Activated naive CD4-positive, alpha-beta T cell treated with anti-CD3 and anti-CD28 coated beads, Interleukin-2, amount 50 U/mL, for 16 hours (primary cell): ENCODE results near the gene PRKAG2.

Experiments used
- DNase-seq: peaks from one replicate; pipeline ENCODE4 v3.0.0-alpha.2; 2020

Gene PRKAG2

DNA sequence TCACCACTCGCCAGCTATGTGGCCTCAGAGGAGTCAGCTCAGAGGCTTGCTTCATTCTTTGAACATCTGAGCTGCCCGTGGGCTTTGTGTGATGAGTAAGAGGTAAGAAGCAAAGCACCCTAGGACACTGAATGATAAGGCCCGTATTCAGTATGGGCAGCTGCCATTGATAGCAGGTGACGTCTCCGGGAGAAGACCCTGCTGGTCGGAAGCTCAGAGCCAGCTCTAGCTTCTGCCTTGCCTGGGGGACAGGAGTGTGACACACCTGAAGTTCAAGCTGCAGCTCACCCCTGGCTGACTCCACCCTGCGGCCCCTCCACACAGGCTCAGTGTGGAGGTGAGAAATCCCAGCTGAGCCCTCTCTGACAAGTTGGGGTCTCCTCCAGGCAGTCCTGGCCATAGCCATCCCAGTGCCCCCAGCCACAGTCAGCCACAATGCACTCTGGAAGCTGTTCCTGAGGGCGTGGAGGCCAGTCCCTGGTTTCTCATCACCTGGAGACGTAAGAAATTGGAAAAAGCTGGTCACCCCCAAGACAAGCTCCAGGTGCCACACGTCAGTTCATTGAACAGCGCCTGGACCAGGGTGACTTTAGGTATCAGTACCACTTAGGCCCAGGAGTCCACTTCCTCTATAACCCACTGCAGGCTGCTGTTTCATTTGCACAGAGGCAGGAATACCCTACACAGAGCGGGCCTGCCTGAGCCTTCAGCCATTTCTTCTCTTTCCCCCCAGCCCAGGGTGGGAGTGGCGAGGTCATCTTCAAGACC lies 192.3 kb downstream of the PRKAG2 start:
- DNase-seq = no peak

DNA sequence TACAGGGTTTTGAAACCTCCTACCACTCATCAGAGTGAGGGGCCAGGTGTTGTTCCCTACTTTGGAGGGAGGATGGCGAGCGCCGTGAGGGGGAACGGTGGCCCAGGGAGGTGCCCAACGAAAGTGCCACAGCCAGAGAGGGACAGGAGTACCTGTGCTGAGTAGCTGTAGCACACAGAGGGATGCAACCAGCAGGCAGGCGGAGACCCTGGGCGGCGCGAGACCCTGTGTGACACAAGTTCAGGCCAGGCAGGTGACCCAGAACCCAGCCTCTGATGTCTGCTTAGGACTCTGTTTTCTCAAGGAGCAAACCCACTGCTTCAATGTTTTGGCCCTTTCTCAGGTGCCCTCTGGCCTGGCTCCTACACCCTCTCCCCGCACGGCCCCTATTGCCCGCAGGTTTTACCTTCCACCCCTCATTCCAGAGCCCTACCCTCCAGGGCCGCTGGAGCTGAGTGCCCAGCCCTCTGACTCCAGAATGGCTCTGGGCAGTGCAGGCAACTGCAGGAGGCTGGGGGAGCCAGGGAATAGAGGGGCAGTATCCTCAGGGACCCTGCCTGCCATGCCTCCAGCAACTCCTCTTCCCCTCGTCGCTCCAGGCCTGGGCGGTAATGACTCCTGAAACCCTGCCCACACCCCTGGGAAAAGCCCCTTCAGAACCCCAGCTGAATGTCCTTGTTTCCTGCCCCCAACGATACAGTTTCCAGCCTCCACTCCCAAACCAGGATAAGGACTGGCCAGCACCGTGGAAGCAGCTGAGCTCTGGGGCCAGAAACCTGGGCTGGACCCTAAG lies 193.1 kb downstream of the PRKAG2 start:
- no peak for DNase-seq

DNA sequence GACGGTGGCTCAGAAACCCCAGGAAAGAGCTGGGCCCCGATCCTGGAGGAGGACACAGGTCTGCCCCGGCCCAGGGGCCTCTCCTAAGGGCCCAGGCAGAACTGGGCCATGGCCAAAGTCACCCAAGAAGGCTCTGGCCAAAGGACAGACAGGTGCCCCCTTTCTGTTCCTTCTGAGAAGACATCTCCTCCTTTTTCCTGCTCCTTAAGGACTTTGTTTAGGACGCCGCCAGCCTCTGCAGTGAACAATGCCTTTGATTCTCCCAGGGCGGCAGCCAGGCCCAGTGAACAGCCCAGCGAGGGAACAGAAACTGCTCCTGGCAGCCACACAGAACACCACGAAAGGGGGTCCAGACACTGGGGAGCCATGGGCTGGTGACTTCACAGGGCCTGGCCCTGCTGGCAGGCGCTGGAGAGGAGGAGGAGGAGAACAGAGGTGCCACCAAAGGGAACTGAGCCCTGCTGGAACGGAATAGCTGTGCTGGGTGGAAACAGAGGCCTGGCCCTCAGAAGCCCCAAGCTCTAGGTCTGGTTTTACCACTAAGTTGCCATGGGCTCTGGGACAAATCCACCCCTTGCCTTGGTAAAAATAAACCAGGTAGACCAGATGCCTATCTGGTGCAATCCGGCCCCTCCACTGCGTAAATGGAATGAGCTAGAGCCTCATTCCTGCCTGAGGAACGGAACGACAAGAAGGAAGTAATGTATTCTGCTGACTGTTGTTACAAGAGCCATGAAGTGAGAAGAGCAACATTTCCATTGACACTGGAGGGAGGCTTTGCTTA lies 193.9 kb downstream of the PRKAG2 start:
- DNase-seq = no peak

GRCh38 chr7:151681726-151682125 lies 195.2 kb downstream of the PRKAG2 start:
- no peak for DNase-seq

DNA sequence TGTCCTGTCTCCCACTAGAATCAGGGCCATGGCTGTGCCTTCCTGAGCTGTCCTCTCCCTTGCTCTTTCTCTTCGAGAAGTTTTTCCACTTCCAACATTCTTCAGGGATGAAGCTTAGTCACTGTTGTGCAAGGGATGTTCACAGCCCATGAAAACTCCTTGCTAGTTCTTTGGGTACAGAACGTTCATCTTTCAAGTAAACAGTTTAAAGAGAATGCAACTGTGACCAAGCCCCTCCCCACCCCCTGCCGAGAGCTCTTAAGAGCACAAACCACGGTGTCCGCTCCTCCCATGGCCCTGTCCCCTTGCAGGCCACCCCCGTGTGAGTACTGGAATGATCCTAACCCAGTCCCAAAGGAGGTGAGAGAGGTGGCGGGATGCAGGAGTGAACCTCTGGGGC lies 196.1 kb downstream of the PRKAG2 start:
- no peak for DNase-seq

DNA sequence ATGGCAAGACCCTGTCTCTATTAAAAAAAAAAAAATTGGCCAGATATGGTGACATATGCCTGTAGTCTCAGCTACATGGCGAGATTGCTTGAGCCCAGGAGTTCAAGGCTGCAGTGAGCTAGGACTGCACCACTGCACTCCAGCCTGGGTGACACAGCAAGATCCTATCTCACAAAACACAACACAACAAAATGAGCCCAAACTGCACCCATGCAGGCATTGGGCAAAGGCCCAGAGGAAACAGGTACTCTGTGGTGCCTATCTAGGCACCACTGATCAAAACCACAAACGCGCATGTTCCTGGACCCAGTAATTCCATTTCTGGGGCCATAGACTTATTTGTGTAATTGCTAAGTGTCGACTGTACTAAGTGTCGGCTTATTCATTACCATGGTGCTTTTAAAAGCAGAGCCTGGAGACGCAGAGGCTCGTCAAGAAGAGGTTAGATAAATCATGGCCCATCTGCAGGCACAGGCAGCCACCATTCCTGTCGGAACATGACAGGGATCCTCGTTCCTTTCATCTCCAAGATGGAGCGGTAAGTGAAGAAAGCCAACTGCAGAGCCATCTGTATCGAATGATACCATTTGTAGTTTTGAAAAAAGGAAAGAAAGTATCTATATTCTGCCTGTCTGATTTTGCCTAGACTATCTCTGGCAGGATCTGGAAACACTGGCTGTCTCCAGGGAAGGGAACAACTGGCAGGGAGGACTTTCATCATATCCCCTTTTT lies 196.9 kb downstream of the PRKAG2 start:
- no peak for DNase-seq

GRCh38 chr7:151679071-151679708 lies 197.7 kb downstream of the PRKAG2 start:
- DNase-seq = no peak

DNA sequence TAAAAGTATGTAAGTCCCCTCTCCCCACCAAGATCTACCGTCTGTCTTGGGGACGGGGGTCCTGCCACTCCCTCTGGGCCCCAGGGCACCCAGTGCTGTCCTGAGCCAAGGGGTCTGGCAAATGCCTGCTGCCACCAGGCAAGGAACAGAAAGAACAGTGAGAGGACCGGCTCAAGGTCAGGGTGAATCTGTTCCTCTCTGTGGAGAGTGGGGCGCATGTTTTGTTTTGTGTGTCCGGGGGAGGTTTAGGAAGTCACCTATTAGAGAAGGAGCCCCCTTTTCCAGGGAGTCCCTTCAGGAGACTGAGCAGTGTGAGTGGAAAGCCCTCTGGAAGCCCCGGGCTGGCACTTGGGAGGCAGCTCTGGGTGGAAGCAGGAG lies 198.7 kb downstream of the PRKAG2 start:
- no peak for DNase-seq

- DNase-seq = no peak
These were observed 199.2 kb downstream of the PRKAG2 start for GRCh38 chr7:151677581-151678226.

GRCh38 chr7:151676759-151677158 lies 200.2 kb downstream of the PRKAG2 start:
- no peak for DNase-seq

- no peak for DNase-seq
These were observed 201.6 kb downstream of the PRKAG2 start for GRCh38 chr7:151675196-151675920.

DNA sequence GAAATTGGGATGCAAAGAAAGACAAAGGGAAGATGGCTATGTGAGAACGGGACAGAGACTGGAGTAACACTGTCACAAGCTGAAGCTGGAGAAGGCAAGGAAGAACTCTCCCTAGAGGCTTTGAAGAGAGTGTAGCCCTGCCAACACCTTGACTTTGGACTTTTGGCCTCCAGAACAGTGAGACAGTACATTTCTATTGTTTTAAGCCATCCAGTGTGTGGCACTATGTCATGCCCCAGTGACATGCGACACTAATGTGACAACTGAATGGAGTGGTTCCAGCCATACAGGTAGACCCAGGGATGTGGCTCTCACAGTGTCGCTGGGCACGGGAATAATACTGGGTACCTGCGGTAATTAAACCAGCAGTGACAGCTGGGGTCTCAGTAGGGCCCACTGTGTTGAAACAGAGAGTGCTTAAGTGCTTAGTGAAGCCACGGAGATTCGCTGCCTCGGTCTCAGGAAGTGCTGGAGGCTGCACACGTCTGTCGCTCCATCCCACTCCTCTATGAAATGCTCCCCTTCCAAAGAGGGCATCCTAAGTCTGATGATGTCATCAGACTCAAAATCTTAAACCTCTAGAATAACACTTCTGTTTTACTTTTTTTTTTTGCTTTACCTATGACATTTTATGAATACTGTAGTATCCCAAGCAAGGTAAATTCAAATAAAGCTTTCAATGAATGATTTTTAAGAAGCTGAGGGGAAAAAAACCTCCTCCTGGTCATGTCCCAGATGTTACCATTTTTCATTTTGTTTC lies 202.6 kb downstream of the PRKAG2 start:
- DNase-seq = no peak

- DNase-seq = no peak
These were observed 203.7 kb downstream of the PRKAG2 start for GRCh38 chr7:151673216-151673615.

- no peak for DNase-seq
These were observed 204.2 kb downstream of the PRKAG2 start for GRCh38 chr7:151672716-151673115.

DNA sequence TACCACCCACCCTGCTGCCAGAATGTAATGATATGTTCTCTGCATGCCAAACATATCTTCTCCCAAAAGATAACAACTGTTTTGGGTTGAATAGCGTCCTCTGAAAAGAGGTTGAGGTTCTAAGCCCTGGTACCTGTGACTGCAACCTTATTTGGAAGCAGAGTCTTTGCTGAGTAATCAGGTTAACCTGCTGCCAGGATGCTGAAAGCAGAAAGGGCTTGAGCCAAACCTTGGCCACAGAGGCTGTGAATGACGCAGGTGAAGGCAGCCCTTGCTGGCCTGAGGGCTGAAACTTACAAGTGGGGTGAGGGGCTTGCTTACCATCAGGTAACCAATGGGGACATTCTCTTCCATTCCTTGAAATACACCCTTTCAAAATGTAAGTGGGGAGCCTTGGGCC lies 205.4 kb downstream of the PRKAG2 start:
- DNase-seq = no peak

DNA sequence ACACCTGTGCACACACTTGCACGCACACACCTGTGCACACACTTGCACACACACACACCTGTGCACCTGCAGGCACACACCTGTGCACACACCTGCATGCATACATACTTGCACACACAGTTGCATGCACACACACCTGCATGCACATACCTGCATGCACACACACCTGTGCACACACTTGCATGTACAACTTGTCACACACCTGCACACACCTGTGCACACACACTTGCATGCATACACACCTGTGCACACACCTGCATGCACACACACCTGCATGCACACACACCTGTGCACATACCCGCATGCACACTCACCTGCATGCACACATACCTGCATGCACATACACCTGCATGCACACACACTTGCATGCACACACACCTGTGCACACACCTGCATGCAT lies 207.2 kb downstream of the PRKAG2 start:
- no peak for DNase-seq

DNA sequence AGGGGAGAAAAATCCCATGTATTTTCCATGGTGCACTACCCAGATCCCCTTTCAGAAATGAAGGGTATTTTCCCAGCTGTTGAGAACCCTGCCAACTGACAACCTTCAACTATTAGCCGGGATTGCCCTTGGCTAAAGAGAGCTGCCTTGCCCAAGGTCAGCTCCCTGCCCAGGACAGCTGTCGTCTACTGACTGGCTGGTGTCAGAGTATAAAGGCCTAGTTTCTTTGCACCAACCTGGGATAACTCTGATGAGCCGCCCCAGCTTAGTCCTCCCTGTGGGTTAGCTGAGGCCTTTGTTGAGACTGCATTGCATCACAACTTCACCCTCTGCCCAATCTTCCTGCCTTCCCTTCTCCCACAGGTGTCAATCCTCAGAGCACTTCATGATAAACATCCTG lies 210.0 kb downstream of the PRKAG2 start:
- no peak for DNase-seq

DNA sequence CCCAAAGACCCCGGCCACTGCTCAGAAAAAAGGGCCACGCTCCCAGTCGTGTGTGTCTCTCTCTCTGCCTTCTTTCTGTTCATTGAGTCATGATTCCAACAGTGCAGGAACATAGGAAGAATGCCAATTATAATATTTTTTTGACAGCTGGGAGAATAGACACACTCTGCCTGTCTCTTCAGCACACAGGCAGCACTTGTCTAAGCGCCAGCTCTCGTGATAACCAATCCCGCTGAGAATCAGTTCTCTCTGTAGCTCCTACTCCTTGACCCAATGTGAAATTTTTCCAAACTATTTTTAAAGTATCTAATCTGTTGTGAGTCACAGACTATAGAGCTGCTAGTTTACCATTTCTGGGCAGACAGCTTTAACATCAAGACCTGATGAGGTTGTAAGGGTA lies 211.5 kb downstream of the PRKAG2 start:
- no peak for DNase-seq

GRCh38 chr7:151664268-151664667 lies 212.6 kb downstream of the PRKAG2 start:
- DNase-seq = no peak

DNA sequence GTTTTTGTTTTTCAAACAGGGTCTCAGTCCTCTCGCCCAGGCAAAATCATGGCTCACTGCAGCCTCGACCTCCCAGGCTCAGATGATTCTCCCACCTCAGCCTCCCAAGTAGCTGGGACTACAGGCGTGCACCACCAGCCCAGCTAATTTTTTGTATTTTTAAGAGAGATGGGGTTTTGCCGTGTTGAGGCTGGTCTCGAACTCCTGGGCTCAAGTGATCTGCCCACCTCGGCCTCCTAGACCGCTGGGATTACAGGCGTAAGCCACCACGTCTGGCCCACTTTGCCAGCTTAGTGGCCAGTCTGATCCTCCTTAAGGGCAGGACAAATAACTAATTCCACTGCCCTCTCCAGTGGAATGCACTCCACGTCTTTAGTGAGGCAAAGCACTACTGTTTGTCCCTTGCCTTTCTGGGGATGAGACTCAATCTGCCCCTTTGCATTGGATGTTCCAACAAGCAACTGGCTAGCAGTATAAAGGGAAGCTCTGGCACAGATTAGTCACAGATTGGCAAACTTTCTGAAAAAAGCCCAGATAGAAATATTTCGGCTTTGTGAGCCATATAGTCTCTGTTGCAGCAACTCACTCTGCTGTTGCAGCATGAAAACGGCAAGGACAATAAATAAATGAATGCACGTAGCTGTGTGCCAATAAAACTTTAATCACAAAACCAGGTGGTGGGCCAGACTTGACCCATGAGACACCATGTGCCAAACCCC lies 213.4 kb downstream of the PRKAG2 start:
- DNase-seq = no peak
